ENCODE results near the gene GABBR2. TPM values are rescaled to one million over a fixed set of nuclear protein-coding genes. Genes with fewer than 3 reads are reported as not detected.
A peak's percentile ranks its signal among the peaks of the same experiment; 100 is the strongest.

Gene GABBR2
- total and polyA plus RNA-seq, 9 of the 15 experiments (the other 6 are each of a cell fraction or from before 2014, with no cell fraction given), result 0.15 to 1.9 (median 0.32) TPM

- TF ChIP-seq, protein P1, sequence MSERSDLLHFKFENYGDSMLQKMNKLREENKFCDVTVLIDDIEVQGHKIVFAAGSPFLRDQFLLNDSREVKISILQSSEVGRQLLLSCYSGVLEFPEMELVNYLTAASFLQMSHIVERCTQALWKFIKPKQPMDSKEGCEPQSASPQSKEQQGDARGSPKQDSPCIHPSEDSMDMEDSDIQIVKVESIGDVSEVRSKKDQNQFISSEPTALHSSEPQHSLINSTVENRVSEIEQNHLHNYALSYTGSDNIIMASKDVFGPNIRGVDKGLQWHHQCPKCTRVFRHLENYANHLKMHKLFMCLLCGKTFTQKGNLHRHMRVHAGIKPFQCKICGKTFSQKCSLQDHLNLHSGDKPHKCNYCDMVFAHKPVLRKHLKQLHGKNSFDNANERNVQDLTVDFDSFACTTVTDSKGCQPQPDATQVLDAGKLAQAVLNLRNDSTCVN (CRISPR knock-in tag; IDR thresholded peaks at IDR 0.05), result no peak
- no peak for TF ChIP-seq SUPT5H (IDR thresholded peaks at IDR 0.05)
- no peak for TF ChIP-seq HNRNPH1 (optimal IDR thresholded peaks at IDR 0.05; ENCODE audit: low read depth, low read length)
- TF ChIP-seq, protein P2, sequence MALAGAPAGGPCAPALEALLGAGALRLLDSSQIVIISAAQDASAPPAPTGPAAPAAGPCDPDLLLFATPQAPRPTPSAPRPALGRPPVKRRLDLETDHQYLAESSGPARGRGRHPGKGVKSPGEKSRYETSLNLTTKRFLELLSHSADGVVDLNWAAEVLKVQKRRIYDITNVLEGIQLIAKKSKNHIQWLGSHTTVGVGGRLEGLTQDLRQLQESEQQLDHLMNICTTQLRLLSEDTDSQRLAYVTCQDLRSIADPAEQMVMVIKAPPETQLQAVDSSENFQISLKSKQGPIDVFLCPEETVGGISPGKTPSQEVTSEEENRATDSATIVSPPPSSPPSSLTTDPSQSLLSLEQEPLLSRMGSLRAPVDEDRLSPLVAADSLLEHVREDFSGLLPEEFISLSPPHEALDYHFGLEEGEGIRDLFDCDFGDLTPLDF (CRISPR knock-in tag; IDR thresholded peaks at IDR 0.05), result no peak
- TF ChIP-seq SNIP1 (IDR thresholded peaks at IDR 0.05; ENCODE audit: low read depth), result no peak
- peak; percentile 30; the same call in 1 of the 2 replicates for TF ChIP-seq SPI1 (IDR thresholded peaks at IDR 0.05; ENCODE audit: borderline replicate concordance, low read depth, low read length)
- TF ChIP-seq CTBP1 (IDR thresholded peaks at IDR 0.05; ENCODE audit: borderline replicate concordance), result peak; percentile 87
- peak; percentile 84 to 88 for TF ChIP-seq KDM1A (IDR thresholded peaks at IDR 0.05)
- peak in 1 of 2 experiments; percentile 89; a peak in 2 of 4 replicates for TF ChIP-seq FOXA3 (CRISPR knock-in tag; conservative IDR thresholded peaks at IDR 0.05 in 1 of 2, IDR thresholded peaks at IDR 0.05 in 1 of 2)
- TF ChIP-seq HNRNPL (IDR thresholded peaks at IDR 0.05; ENCODE audit: low read depth, low read length), result no peak
- no peak for TF ChIP-seq FIP1L1 (IDR thresholded peaks at IDR 0.05; ENCODE audit: low read depth, low read length, poor library complexity, severe bottlenecking)
- no peak for TF ChIP-seq ZNF436 (CRISPR knock-in tag; IDR thresholded peaks at IDR 0.05)
- TF ChIP-seq SP2 (IDR thresholded peaks at IDR 0.05; ENCODE audit: extremely low read depth, low read depth, low read length, poor library complexity, severe bottlenecking), result no peak
- no peak for TF ChIP-seq ZNF778 (CRISPR knock-in tag; IDR thresholded peaks at IDR 0.05)
- TF ChIP-seq GABPB2 (CRISPR knock-in tag; conservative IDR thresholded peaks at IDR 0.05), result no peak
- no peak for TF ChIP-seq TFAM (CRISPR knock-in tag; conservative IDR thresholded peaks at IDR 0.05)
- no peak for TF ChIP-seq RBM14 (IDR thresholded peaks at IDR 0.05; ENCODE audit: borderline replicate concordance, insufficient read depth, low read depth, low read length)
- TF ChIP-seq IFI16 (CRISPR knock-in tag; IDR thresholded peaks at IDR 0.05), result no peak
- no peak for TF ChIP-seq ZNF212 (CRISPR knock-in tag; IDR thresholded peaks at IDR 0.05)
- no peak for TF ChIP-seq ZNF398 (CRISPR knock-in tag; IDR thresholded peaks at IDR 0.05)
- TF ChIP-seq PRMT5 (CRISPR knock-in tag; IDR thresholded peaks at IDR 0.05), result no peak
Measured at GRCh38 chr9:98575379-98576346, 133.1 kb downstream of the GABBR2 start (continued).

Data from K562 (cell line).